ENCODE data around the gene GCAT.
A peak's percentile ranks its signal among the peaks of the same experiment; 100 is the strongest.

GCAT gene

GRCh38 chr22:37811867-37812266, 4.1 kb downstream of the GCAT start:
- no peak for DNase-seq

- no peak for DNase-seq
Measured at GRCh38 chr22:37812869-37813678, 5.3 kb downstream of the GCAT start.

- no peak for DNase-seq
Measured at GRCh38 chr22:37815593-37815992, 7.9 kb downstream of the GCAT start.

GRCh38 chr22:37816543-37817180, 8.9 kb downstream of the GCAT start:
- no peak for DNase-seq

- DNase-seq, result peak; percentile 68
Measured at GRCh38 chr22:37817705-37818408, 10.1 kb downstream of the GCAT start.

- peak; percentile 55 for DNase-seq
Measured at GRCh38 chr22:37818409-37819104, 10.8 kb downstream of the GCAT start.

GRCh38 chr22:37819105-37819433, 11.3 kb downstream of the GCAT start:
- no peak for DNase-seq

GRCh38 chr22:37820350-37820749, 12.6 kb downstream of the GCAT start:
- DNase-seq, result no peak

- no peak for DNase-seq
Measured at GRCh38 chr22:37822079-37822833, 14.5 kb downstream of the GCAT start.

- no peak for DNase-seq
Measured at GRCh38 chr22:37823134-37823985, 15.6 kb downstream of the GCAT start, which contains the start of gene GALR3. Gene GALR3, plus strand, starts transcription at chr22:37823382. Its CDS starts 25 bp downstream, at chr22:37823407.

- DNase-seq, result no peak
Measured at GRCh38 chr22:37824674-37825641, 17.2 kb downstream of the GCAT start.

- DNase-seq, result no peak
Measured at GRCh38 chr22:37827056-37827455, 19.3 kb downstream of the GCAT start.

GRCh38 chr22:37830093-37830842, 22.5 kb downstream of the GCAT start:
- DNase-seq, result no peak

- no peak for DNase-seq
Measured at GRCh38 chr22:37831472-37831871, 23.7 kb downstream of the GCAT start.

GRCh38 chr22:37832022-37832857, 24.5 kb downstream of the GCAT start:
- DNase-seq, result no peak

- DNase-seq, result no peak
Measured at GRCh38 chr22:37842015-37842793, 34.5 kb downstream of the GCAT start.

GRCh38 chr22:37843741-37844089, 36.0 kb downstream of the GCAT start:
- no peak for DNase-seq
